DMS79 (cell line): Measurements from ENCODE around the gene TMEM9.

ENCODE experiments used
- DNase-seq: peaks from one replicate; lab custom pipeline; 2025; lab: John Stamatoyannopoulos, UW

Gene TMEM9

GRCh38 chr1:201154389-201155165, at the start of gene TMEM9:
Gene TMEM9 (minus strand): TSS chr1:201154474. CDS start chr1:201153923, 551 bp downstream.
- peak; percentile 72 for DNase-seq

GRCh38 chr1:201198598-201198997, 44.3 kb upstream of the TMEM9 start:
- DNase-seq, result no peak

- DNase-seq, result no peak
These were observed 39.8 kb upstream of the TMEM9 start for GRCh38 chr1:201194046-201194445.

GRCh38 chr1:201192261-201192788, 38.1 kb upstream of the TMEM9 start:
- DNase-seq, result no peak

- no peak for DNase-seq
These were observed 37.5 kb upstream of the TMEM9 start for GRCh38 chr1:201191653-201192260.

GRCh38 chr1:201190624-201191051, 36.4 kb upstream of the TMEM9 start, which contains the start of gene IGFN1:
Gene IGFN1 (plus strand): TSS chr1:201190824. CDS start chr1:201193294, 2,470 bp downstream.
- no peak for DNase-seq

- DNase-seq, result no peak
These were observed 35.7 kb upstream of the TMEM9 start for GRCh38 chr1:201190005-201190404.

- DNase-seq, result no peak
These were observed 34.8 kb upstream of the TMEM9 start for GRCh38 chr1:201189085-201189484.

GRCh38 chr1:201186192-201186591, 31.9 kb upstream of the TMEM9 start:
- DNase-seq, result no peak

- DNase-seq, result no peak
These were observed 31.4 kb upstream of the TMEM9 start for GRCh38 chr1:201185527-201186128.

GRCh38 chr1:201185123-201185453, 30.8 kb upstream of the TMEM9 start:
- DNase-seq, result no peak

- no peak for DNase-seq
These were observed 30.2 kb upstream of the TMEM9 start for GRCh38 chr1:201184307-201185122.

- DNase-seq, result no peak
These were observed 29.5 kb upstream of the TMEM9 start for GRCh38 chr1:201183753-201184152.

GRCh38 chr1:201183209-201183608, 28.9 kb upstream of the TMEM9 start:
- DNase-seq, result no peak

GRCh38 chr1:201181726-201182125, 27.5 kb upstream of the TMEM9 start:
- DNase-seq, result no peak

GRCh38 chr1:201181323-201181722, 27.0 kb upstream of the TMEM9 start:
- no peak for DNase-seq

- no peak for DNase-seq
These were observed 26.6 kb upstream of the TMEM9 start for GRCh38 chr1:201180901-201181300.

- DNase-seq, result no peak
These were observed 25.9 kb upstream of the TMEM9 start for GRCh38 chr1:201180141-201180540.

GRCh38 chr1:201178718-201179117, 24.4 kb upstream of the TMEM9 start:
- DNase-seq, result no peak

GRCh38 chr1:201176940-201177339, 22.7 kb upstream of the TMEM9 start:
- no peak for DNase-seq

- no peak for DNase-seq
These were observed 21.7 kb upstream of the TMEM9 start for GRCh38 chr1:201175820-201176500.
